MCF 10A (cell line): ENCODE measurements around the gene TMOD4. TPM values are rescaled to one million over a fixed set of nuclear protein-coding genes. Genes with fewer than 3 reads are reported as not detected.
A peak's percentile ranks its signal among the peaks of the same experiment; 100 is the strongest.

Source experiments
- BruUV-seq: library from RNA; stranded (reverse); fragments of 400-500 nt; replicated peaks from 2 replicates; lab custom pipeline; 2021; lab: Mats Ljungman, UMichigan
- CTCF ChIA-PET: fragments of 300-600 bp; sonication (Branson Sonifier 250); formaldehyde crosslinking; extraction: SDS; loops from one replicate; lab custom pipeline; 2021; ENCODE audit warnings: antibody characterized with exemption, inconsistent platforms; lab: Yijun Ruan, JAX
- POLR2A ChIA-PET: fragments of 300-600, 350-650 bp; sonication (Branson Sonifier 250); formaldehyde crosslinking; extraction: SDS; loops from one replicate; lab custom pipeline; 2020; ENCODE audit warnings: antibody characterized with exemption, inconsistent platforms; lab: Yijun Ruan, JAX
- DNase-seq: peaks from one replicate; pipeline ENCODE4 v3.0.0-alpha.2; 2018; ENCODE audit not compliant: unreplicated experiment
- H3K27ac Mint-ChIP-seq: one replicate; pipeline ENCODE4 v1.8.0; 2022; ENCODE audit warnings: mild to moderate bottlenecking, low read depth, mixed read lengths; ENCODE audit not compliant: unreplicated experiment
- H3K27me3 Mint-ChIP-seq: one replicate; pipeline ENCODE4 v1.8.0; 2022; ENCODE audit warnings: mixed read lengths; ENCODE audit not compliant: insufficient read depth, unreplicated experiment
- H3K36me3 Mint-ChIP-seq: one replicate; pipeline ENCODE4 v1.8.0; 2022; ENCODE audit warnings: mild to moderate bottlenecking, moderate library complexity, mixed read lengths; ENCODE audit not compliant: insufficient read depth, unreplicated experiment
- H3K4me1 Mint-ChIP-seq: one replicate; pipeline ENCODE4 v1.8.0; 2022; ENCODE audit warnings: mixed read lengths; ENCODE audit not compliant: insufficient read depth, unreplicated experiment
- H3K4me3 Mint-ChIP-seq: one replicate; pipeline ENCODE4 v1.8.0; 2022; ENCODE audit warnings: mild to moderate bottlenecking, moderate library complexity, mixed read lengths; ENCODE audit not compliant: unreplicated experiment
- H3K9me3 Mint-ChIP-seq: one replicate; pipeline ENCODE4 v1.8.0; 2022; ENCODE audit warnings: mixed read lengths; ENCODE audit not compliant: unreplicated experiment
- intact Hi-C: fragments of 100-400 bp; cut with micrococcal nuclease; formaldehyde crosslinking; loops from 2 replicates; pipeline ENCODE4 v1.14.1; 2022
- total RNA-seq: library from RNA; stranded (reverse); gene quantifications from 2 replicates; pipeline ENCODE4 v1.2.3, GENCODE V29; 2022
- TF ChIP-seq, protein P1 (sequence below): fragments of 200-600 bp; IDR thresholded peaks from one replicate; pipeline ENCODE4 v1.8.0; 2022; ENCODE audit warnings: antibody characterized with exemption, mild to moderate bottlenecking; ENCODE audit not compliant: unreplicated experiment

TMOD4 gene
- total RNA-seq, 1 experiment from 2014 or later, result not detected

DNA sequence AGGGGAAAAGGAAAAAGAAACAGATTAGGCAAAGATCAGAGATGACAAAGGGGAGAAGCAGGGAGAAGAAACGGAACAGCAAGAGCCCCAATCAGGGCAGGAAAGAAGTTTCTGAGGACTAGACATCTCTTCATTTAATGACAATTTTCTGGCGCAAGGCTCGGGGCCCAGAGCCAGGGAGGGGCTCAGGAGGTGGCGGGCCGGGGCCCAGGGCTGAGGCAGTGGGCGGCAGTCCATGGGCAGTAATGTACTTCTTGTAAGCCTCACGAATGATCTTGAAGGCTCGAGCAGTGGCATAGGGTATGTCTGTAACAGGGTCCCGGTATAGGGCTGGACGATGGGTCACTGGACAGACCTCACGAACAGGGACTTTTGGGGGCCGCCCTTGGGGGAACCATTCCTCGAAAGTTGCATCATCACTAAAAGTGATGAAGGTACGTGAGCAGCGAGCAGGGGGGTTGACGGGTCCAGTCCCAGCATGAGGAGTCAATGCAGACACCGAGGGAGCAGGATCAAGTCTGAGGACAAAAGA, 799 bp upstream of the TMOD4 start:
- H3K9me3 Mint-ChIP-seq, result no peaks in the 10 kb centered on the region
- no peak overlapping the region for H3K4me3 Mint-ChIP-seq

DNA sequence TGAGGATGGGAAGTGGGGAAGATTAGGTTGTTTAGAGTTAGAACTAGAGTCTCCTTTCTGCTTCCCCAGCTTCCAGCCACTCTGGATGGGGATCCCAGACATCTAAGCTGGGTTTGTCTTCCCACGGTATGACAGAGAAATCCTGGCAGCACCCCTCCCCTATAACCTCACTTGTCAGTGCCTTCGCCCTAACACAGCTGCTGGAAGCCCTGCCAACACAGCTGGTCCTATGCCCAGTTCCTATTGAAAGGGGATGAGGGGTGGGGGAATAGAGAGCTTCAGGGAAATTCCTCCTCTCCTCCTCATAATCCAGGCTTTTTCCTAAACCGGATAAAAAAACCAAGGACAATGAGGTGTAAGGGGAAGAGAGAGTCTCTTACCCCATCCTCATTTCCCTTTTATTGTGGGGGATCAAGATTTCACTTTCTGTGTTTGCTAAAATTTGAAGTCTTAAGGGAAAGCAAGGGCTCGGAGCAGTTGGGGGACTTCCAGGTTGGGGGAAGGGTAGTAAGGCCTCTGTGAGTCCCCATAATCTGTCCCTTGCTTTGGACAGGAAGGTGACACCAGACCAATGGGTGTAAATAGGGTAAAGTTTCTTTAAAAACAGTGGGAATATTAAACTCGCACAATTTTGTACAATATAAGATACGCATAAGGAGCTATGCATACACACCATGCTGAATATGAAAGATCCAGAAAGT, 590 bp downstream of the TMOD4 start:
- Mint-ChIP-seq H3K4me3 (no peak overlapping the region), H3K27me3 (no peaks in the 10 kb centered on the region), H3K27ac (peak overlapping the region; percentile 7), H3K9me3 (no peaks in the 10 kb centered on the region), H3K4me1 (no peaks in the 10 kb centered on the region), H3K36me3 (peaks cover 63% of the 10 kb centered on the region)
- TF ChIP-seq, protein P1, sequence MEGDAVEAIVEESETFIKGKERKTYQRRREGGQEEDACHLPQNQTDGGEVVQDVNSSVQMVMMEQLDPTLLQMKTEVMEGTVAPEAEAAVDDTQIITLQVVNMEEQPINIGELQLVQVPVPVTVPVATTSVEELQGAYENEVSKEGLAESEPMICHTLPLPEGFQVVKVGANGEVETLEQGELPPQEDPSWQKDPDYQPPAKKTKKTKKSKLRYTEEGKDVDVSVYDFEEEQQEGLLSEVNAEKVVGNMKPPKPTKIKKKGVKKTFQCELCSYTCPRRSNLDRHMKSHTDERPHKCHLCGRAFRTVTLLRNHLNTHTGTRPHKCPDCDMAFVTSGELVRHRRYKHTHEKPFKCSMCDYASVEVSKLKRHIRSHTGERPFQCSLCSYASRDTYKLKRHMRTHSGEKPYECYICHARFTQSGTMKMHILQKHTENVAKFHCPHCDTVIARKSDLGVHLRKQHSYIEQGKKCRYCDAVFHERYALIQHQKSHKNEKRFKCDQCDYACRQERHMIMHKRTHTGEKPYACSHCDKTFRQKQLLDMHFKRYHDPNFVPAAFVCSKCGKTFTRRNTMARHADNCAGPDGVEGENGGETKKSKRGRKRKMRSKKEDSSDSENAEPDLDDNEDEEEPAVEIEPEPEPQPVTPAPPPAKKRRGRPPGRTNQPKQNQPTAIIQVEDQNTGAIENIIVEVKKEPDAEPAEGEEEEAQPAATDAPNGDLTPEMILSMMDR, result no peak
- ChIA-PET CTCF (interaction anchor here (0.5 to 1.3 kb wide), 12 partner anchors 10 to 195 kb away, joined by 3 to 5 read pairs (median 4); partner anchors contain the start of gene VPS72), POLR2A (interaction anchor here (1.8 to 4.0 kb wide), 4 partner anchors 8 to 79 kb away, joined by 5 to 24 read pairs (median 12); partner anchors contain the start of genes LYSMD1, PSMD4, SCNM1 and VPS72)
- BruUV-seq, result no TSS peak
- intact Hi-C loops, result no loop called here
- no peak for DNase-seq

More for the DNA sequence above, 799 bp upstream of the TMOD4 start:
- H3K36me3 Mint-ChIP-seq, result peaks cover 77% of the 10 kb centered on the region
- CTCF ChIA-PET, result interaction anchor here (0.6 to 1.3 kb wide), 9 partner anchors 8 to 164 kb away, joined by 3 to 5 read pairs (median 4); partner anchors contain the start of gene VPS72
- no peak overlapping the region for H3K27ac Mint-ChIP-seq
- H3K4me1 Mint-ChIP-seq, result no peaks in the 10 kb centered on the region
- TF ChIP-seq, protein P1, result no peak
- intact Hi-C loops, result no loop called here
- DNase-seq, result no peak
- POLR2A ChIA-PET, result interaction anchor here (1.0 to 4.0 kb wide), 4 partner anchors 10 to 24 kb away, joined by 3 to 24 read pairs (median 12); partner anchors contain the start of genes LYSMD1, SCNM1 and VPS72
- H3K27me3 Mint-ChIP-seq, result no peaks in the 10 kb centered on the region
- BruUV-seq, result TSS peak; percentile 43

DNA sequence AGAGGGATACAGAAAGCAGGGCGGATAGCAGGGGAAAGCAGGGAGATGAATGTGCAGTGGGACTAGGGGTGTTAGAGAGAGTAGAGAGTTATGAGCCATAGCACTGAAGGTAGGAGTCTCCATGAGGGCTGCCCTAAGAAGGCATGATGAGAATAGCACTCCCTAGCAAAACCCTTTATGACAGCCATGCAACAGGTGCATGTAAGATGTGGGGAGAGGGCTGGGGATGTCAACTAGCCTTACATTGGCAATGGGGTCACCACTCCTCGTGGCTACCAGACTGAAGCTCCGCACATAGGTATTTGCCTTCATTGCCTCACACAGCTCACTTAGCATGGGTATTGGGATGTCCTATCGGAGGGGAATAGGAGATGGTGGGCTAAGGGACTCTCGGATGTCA, 4.6 kb downstream of the TMOD4 start:
- Mint-ChIP-seq H3K27me3 (no peaks in the 10 kb centered on the region), H3K9me3 (no peaks in the 10 kb centered on the region), H3K4me1 (peaks cover 9% of the 10 kb centered on the region), H3K36me3 (peaks cover 52% of the 10 kb centered on the region), H3K4me3 (no peak overlapping the region), H3K27ac (peak overlapping the region; percentile 20)
- TF ChIP-seq, protein P1, result no peak
- BruUV-seq, result no TSS peak
- no peak for DNase-seq
- CTCF ChIA-PET, result interaction anchor here (0.5 to 2.0 kb wide), 13 partner anchors 16 to 608 kb away, joined by 3 to 7 read pairs (median 3); partner anchors contain the start of genes PI4KB, PSMB4 and PSMD4
- intact Hi-C loops, result no loop called here
- POLR2A ChIA-PET, result interaction anchor here (0.6 to 2.3 kb wide), 2 partner anchors 18 to 1098 kb away, joined by 3 to 8 read pairs; partner anchors contain the start of gene VPS72

DNA sequence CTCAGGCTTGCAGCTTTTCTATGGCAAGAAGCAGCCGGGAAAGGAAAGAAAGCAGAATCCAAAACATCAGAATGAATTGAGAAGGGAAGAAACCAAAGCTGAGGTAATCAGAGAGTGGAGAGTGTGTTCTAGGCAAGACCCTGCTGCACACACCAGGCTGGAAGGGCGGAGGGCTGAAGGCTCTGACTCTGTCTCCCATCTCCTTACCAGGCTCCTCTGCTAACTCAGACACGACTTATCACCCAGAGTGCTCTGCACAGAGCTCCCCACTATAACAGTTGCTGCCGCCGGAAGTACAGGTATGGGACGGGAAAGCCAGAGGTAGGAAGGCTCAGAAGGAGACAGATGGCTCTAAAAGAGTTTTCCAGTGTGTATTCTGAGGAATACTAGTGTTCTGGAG, 8.7 kb downstream of the TMOD4 start:
- H3K36me3 Mint-ChIP-seq, result peaks cover 40% of the 10 kb centered on the region
- ChIA-PET CTCF (interaction anchor here (0.6 to 1.9 kb wide), 6 partner anchors 21 to 596 kb away, joined by 3 to 6 read pairs (median 4); partner anchors contain the start of gene VPS72), POLR2A (interaction anchor here (0.7 to 4.8 kb wide), 11 partner anchors 9 to 860 kb away, joined by 3 to 91 read pairs (median 10); partner anchors contain the start of genes C1orf56, MINDY1, PIP5K1A and SELENBP1)
- peak overlapping the region; percentile 97 for H3K27ac Mint-ChIP-seq
- H3K4me1 Mint-ChIP-seq, result peaks cover 25% of the 10 kb centered on the region
- no peak for DNase-seq
- intact Hi-C loops, result no loop called here
- TF ChIP-seq, protein P1, result no peak
- peak overlapping the region; percentile 87 for H3K4me3 Mint-ChIP-seq
- BruUV-seq, result no TSS peak
- H3K27me3 Mint-ChIP-seq, result no peaks in the 10 kb centered on the region
- H3K9me3 Mint-ChIP-seq, result no peaks in the 10 kb centered on the region
